Gastroesophageal sphincter (tissue), 3 donors: ENCODE results near the gene PCDH9.

Experiments
- EP300 ChIP-seq: sonication (generic); formaldehyde crosslinking; IDR thresholded peaks from one replicate; pipeline ENCODE4 v1.6.1; 2017; ENCODE audit warnings: antibody characterized with exemption, mild to moderate bottlenecking
- POLR2A ChIP-seq, 2 donors: fragments of 450-650 bp; IDR thresholded peaks; one replicate each; pipeline ENCODE4 v1.6.1; 2017; ENCODE audit warnings: antibody characterized with exemption in 2 of 2, mild to moderate bottlenecking in 2 of 2, moderate library complexity in 1 of 2
- TF ChIP-seq, protein P1 (sequence below), 4 experiments: fragments of 200-600 bp in 2 of 4; fragments of 450-650 bp in 2 of 4; sonication (generic) in 1 of 4; IDR thresholded peaks; one replicate each; pipeline ENCODE4 v1.5.1; 2017 to 2019; ENCODE audit warnings: antibody characterized with exemption in 4 of 4, mild to moderate bottlenecking in 2 of 4, moderate library complexity in 2 of 4

DNA sequence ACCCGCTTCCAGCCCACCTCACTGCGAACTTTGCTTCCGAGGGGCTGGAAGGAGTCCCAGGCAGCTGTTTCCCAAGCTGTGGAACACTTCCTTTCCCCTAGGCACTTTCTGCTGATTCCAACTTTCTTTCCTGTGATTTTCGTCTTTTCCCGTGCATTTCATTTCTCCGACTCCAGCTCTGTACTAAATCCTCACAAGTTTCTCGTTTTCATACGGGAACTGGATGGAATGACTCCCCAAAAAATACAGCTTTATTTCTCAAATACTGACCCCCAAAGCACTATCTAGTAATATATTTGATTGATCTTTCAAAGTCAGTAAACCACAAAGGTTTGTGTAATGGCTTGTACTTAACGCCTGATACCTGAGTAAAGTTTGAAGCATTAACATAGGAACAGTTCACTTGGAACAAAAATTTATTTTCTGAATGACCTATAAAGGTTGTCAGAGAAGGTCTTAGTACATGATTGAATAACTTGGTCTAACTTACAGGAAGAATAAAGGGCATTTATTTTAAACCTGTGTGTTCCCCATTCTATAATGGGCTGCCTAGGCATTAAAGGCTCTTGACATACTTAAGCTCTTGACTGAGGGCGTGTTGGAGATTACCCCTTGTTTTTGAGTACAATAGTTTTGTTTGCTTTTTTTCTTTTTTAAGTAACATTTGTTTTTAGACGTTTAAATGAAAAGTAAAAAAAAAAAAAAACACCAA, 1.3 kb upstream of the PCDH9 start:
- TF ChIP-seq, protein P1, sequence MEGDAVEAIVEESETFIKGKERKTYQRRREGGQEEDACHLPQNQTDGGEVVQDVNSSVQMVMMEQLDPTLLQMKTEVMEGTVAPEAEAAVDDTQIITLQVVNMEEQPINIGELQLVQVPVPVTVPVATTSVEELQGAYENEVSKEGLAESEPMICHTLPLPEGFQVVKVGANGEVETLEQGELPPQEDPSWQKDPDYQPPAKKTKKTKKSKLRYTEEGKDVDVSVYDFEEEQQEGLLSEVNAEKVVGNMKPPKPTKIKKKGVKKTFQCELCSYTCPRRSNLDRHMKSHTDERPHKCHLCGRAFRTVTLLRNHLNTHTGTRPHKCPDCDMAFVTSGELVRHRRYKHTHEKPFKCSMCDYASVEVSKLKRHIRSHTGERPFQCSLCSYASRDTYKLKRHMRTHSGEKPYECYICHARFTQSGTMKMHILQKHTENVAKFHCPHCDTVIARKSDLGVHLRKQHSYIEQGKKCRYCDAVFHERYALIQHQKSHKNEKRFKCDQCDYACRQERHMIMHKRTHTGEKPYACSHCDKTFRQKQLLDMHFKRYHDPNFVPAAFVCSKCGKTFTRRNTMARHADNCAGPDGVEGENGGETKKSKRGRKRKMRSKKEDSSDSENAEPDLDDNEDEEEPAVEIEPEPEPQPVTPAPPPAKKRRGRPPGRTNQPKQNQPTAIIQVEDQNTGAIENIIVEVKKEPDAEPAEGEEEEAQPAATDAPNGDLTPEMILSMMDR (IDR thresholded peaks at IDR 0.05): no peak
- TF ChIP-seq POLR2A (IDR thresholded peaks at IDR 0.05): peak in 1 of 2 donors; percentile 6
- TF ChIP-seq EP300: no peak
